GM18909 (cell line): ENCODE results near the gene ZDHHC6.
"Not testable (repeated sequence)": the region's sequence is repeated elsewhere in the genome, so short reads cannot be mapped to it uniquely, and the experiment has no call there.

ENCODE experiments used
- ATAC-seq: cut with Tn5 transposase; IDR thresholded peaks from one replicate; pipeline ENCODE4 v1.9.1; 2021; ENCODE audit warnings: mild to moderate bottlenecking; ENCODE audit not compliant: unreplicated experiment, poor library complexity

ZDHHC6 gene

DNA sequence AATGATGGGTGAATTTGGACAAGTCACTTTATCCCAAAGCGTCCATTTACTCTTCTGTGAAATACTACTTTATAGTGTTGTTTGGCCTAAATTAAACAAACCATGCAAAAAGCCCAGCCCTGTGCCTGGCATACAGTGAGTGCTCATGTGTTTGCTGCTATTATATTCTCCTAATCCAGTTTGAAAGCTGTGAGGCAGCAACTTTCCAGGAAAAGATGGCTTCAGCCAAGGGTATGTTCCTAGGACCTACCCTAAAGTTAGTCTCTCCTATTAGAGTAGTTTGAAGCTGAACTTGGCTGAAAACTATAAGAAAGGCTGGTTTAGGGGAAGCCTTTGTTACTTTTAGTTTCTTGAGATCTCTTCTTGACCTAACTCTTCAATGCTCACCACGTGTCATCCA lies 52.9 kb downstream of the ZDHHC6 start:
- ATAC-seq, result no peak

DNA sequence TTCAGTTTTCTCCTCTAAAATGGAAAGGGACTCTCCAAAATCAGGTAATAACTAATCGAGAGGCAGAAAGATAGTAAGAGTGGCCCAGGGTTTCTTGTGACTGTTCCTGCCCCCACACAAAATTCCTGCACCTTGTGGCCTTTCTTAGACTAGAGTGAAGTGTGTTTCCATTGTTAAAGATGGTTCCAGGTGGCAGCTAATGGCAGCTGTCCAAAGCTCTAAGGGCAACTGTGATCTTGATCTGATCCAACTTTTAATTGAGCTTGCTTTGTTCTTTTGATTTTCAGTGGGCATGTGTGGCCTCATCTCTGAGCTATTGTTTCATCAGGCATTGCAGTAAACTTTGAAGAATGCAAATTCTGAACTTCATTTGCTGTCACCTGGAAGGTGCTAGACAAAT lies 53.4 kb downstream of the ZDHHC6 start:
- ATAC-seq, result no peak

DNA sequence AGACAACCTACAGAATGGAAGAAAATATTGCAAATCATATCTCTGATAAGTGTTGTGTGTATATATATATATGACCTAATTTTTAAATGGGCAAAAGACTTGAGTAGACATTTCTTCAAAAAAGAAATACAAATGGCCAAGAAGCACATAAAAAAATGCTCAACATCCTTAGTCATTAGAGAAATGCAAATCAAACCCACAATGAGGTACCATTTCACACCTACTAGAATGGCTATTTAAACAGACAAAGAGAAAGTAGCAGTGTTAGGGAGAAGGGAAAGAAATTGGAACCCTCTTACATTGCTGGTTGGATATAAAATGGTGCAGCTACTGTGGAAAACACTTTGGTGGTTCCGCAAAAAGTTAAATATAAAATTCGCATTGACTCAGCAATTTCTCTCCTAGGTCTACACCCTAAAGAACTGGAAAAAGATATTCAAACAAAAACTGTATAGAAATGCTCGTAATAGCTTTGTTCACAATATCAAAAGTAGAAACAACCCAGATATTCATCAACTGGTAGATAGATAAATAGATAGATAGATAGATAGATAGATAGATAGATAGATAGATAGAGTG lies 56.5 kb downstream of the ZDHHC6 start:
- no peak for ATAC-seq

DNA sequence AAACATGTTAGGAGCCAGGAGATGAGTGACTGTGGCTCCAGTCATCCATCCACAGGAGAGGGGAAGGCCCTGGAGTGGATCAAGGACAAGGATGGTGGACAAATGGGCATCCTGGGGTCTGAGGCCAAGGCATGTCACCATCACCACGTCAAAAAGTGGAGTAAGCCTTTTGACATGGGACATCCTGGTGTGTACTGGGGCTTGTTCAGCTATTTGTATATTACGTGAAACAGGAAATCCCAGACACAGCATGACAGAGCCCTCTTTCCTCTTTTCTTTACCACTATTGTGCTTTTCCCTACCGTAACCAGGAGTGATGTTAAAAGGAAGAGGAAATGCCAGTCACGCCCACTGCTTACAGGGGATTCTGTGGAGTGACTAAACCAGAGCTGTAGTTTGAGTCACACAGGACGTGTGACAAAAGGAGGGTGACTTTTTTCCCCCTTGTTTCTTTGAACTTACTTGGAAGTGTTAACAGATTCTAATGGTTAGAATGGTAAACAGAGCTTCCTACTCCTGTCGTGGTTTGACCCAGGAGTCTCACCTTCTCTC lies 57.4 kb downstream of the ZDHHC6 start:
- peak; percentile 69 for ATAC-seq

DNA sequence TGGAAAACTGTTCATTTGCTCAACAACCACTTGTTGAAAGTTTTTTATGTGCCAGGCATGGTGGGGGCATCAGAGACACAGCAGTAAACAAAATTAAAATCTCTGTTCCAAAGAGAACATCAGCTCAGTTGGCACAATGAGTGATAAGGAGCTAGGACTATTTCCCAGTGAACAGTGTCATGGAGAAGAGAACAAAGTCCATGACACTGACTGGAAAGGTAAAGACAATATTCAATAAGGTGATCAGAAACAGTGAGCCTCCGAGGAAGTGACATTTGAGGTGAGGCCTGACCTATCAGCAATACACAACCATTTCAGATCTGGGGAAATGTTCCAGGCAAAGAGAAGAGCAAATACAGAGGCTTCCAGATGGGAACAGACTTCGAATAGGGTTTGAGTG lies 58.2 kb downstream of the ZDHHC6 start:
- ATAC-seq, result no peak

DNA sequence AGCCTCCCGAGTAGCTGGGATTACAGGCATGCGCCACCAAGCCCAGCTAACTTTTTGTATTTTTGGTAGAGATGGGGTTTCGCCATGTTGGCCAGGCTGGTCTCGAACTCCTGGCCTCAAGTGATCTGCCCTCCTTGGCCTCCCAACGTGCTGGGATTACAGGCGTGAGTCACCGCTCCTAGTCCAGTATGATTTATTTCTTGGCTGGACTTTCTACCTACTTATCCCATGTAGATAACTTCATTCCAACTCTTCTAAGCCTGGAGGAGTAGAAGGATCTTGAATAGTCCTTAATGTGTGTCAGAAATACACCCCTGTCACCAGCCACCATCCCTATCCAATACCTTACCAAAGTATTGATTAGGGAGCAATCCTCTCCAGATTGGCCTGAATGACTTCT lies 58.7 kb downstream of the ZDHHC6 start:
- not testable (repeated sequence) for ATAC-seq

DNA sequence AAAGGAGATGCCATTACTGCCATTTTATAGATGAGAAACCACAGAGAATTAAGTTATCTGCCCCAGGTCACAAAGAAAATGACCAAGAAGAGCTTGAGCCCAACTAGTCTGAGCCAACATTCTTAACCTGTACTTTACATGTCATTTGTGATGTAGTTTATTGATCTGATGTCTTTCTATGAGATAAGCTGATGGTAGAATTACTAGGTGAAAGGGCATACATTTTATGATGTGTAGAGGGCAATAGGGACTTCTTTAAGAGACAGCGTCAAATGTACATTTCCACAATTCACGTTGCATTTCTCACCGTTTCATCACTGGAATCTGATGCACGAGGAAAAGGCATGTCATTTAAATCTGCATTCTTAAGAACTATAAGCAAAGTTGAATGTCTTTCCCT lies 61.5 kb downstream of the ZDHHC6 start:
- no peak for ATAC-seq

DNA sequence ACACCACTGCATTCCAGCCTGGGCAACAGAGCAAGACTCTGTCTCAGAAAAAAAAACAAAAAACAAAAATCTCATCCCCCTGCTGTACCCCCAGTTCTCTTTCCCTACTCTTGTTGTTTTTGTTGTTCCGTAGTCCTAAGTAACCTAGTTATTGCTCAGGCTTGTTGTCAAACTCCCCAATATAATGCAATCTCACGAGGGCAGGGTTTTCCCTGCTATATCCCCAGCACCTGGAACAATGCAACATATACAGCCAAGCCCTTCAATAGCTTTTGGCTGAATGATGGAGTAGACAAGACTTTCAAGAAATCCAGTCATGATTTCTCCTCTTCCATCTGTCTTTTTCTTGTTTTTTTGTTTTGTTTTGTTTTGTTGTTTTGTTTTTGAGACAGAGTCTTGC lies 62.6 kb downstream of the ZDHHC6 start:
- ATAC-seq, result no peak

DNA sequence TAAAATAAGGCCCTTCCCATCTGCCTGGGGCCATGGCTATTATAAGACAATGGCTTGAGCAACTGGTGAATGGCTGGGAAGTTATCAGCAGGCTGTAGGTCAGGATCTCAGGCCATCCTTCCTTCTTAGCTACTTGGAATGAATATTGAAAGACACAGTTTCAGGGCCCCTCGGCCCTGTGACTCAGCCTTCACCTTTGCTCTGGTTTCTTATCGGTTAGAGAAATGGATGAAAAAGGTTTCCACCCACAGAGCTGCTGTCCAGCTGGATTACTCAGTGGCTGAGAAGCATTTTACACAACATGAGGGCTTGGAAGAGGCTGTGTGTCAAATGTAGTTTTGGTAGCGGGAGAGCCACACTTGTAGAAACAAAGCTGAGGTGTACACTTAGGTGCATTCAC lies 63.4 kb downstream of the ZDHHC6 start:
- ATAC-seq, result no peak

DNA sequence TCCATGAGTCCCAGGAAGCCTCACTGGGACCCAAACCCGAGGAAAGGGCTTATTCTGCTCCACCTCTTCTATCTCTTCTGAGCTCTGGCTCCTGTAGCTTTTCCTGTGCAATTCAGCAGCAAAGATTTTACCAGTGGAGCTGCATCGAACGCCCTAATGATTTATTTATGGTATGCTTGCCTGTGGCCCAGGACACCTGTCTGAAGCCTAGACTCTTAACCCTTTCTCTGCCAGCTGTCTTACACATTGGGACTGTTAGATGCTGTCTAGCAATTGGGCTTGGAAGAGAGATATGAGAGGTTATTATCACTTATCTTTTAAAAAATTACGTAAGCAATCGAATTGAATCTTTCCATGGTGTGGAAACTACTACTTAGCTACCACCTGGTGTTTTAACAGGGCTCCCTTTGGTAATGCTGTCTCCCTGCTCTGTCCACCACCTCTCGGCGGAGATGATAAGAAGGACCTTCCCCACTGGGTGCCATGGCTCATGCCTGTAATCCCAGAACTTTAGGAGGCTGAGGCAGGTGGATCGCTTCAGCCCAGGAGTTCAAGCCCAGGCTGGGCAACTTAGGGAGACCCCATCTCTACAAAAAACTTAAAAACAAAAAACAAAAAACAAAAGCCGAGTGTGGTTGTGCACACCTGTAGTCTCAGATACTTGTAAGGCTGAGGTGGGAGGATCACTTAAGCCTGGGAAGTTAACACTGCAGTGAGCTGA lies 64.0 kb downstream of the ZDHHC6 start:
- ATAC-seq, result no peak
